Measurements from ENCODE around the gene DPT. TPM values are rescaled to one million over a fixed set of nuclear protein-coding genes. Genes with fewer than 3 reads are reported as not detected.

The DPT gene
- total and polyA plus RNA-seq, 2 donors (not counting 3 experiments of a cell fraction or from before 2014, with no cell fraction given): not detected

DNA sequence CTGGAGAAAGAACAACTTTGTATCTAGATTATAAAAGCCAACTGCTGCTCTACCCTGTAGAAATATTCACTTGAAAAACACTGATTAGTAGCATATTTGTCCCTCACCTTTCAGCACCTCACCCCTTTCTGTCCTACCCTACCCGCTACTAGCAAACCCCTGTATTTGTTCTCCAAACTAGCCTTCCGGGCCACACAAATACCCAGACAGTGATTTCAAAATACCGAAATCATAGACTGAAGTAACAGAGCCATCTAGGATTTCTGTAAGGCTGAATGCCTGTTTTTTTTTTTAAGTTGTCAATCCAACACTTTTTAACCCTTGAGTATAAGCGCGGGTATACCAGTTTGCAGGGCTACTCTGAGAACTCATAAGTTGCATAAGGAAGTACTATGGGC is 398 bp upstream of the DPT start:
- intact Hi-C loops (cut with micrococcal nuclease) (no loop called here), dilution Hi-C loops (cut with MboI; ENCODE audit: extremely low pct_ligation_motif_present, low sequenced_read_pairs) (no loop called here)
- Histone ChIP-seq H3K4me1 (ENCODE audit: control insufficient read depth, extremely low read depth, insufficient read depth, low read length) (no peaks in the 10 kb centered on the region), H3K79me2 (ENCODE audit: control insufficient read depth, insufficient read depth, low read length) (no peaks in the 10 kb centered on the region), H4K20me1 (replicated peaks; ENCODE audit: control insufficient read depth, extremely low read depth, insufficient read depth, low read length) (no peaks in the 10 kb centered on the region), H3K9ac (replicated peaks; ENCODE audit: extremely low read depth, insufficient read depth, low read length) (no peak overlapping the region), H3K27ac (ENCODE audit: insufficient read depth, low read depth, low read length) (no peak overlapping the region), H3K9me1 (replicated peaks; ENCODE audit: control insufficient read depth, extremely low read depth, insufficient read depth, low read length) (no peaks in the 10 kb centered on the region), H3K4me3 (replicated peaks in 1 of 3; ENCODE audit: insufficient read depth in 1 of 3, low read depth in 1 of 3, low read length in 3 of 3) (no peak overlapping the region), H3K9me3 (replicated peaks; ENCODE audit: control insufficient read depth, insufficient read depth, low read length) (no peaks in the 10 kb centered on the region), H3K36me3 (ENCODE audit: control insufficient read depth in 2 of 2, extremely low read depth in 1 of 2, insufficient read depth in 2 of 2, low read length in 2 of 2) (no peaks in the 10 kb centered on the region), H3K27me3 (ENCODE audit: control insufficient read depth in 2 of 2, insufficient read depth in 2 of 2, low read length in 2 of 2) (no peaks in the 10 kb centered on the region), H2AFZ (ENCODE audit: low read depth, low read length) (no peak overlapping the region), H3K4me2 (ENCODE audit: insufficient read depth, low read length) (no peak overlapping the region)
- FAIRE-seq (no peak), DNase-seq (ENCODE audit: low read depth, low spot score) (no peak)
- TF ChIP-seq FOS (IDR thresholded peaks at IDR 0.05; ENCODE audit: borderline replicate concordance, insufficient read depth, low read length): no peak
- TF ChIP-seq, protein P1, sequence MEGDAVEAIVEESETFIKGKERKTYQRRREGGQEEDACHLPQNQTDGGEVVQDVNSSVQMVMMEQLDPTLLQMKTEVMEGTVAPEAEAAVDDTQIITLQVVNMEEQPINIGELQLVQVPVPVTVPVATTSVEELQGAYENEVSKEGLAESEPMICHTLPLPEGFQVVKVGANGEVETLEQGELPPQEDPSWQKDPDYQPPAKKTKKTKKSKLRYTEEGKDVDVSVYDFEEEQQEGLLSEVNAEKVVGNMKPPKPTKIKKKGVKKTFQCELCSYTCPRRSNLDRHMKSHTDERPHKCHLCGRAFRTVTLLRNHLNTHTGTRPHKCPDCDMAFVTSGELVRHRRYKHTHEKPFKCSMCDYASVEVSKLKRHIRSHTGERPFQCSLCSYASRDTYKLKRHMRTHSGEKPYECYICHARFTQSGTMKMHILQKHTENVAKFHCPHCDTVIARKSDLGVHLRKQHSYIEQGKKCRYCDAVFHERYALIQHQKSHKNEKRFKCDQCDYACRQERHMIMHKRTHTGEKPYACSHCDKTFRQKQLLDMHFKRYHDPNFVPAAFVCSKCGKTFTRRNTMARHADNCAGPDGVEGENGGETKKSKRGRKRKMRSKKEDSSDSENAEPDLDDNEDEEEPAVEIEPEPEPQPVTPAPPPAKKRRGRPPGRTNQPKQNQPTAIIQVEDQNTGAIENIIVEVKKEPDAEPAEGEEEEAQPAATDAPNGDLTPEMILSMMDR (IDR thresholded peaks at IDR 0.05; ENCODE audit: extremely low read depth in 1 of 2, insufficient read depth in 1 of 2, low read depth in 1 of 2, low read length in 2 of 2): no peak
- TF ChIP-seq POLR2A (IDR thresholded peaks at IDR 0.05; ENCODE audit: low read depth, low read length): no peak
- TF ChIP-seq, protein P2, sequence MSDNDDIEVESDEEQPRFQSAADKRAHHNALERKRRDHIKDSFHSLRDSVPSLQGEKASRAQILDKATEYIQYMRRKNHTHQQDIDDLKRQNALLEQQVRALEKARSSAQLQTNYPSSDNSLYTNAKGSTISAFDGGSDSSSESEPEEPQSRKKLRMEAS (IDR thresholded peaks at IDR 0.05; ENCODE audit: insufficient read depth, insufficient read length): no peak
- TF ChIP-seq MYC (IDR thresholded peaks at IDR 0.05; ENCODE audit: low read depth, low read length): no peak
- TF ChIP-seq GATA2 (IDR thresholded peaks at IDR 0.05; ENCODE audit: insufficient read depth, insufficient read length, low read depth, low read length): no peak
- POLR2A ChIA-PET: no interaction called here
- CTCF ChIA-PET: interaction anchor here (1.9 kb wide), 1 partner anchor 619 kb away, joined by 4 read pairs; no protein-coding TSS in a partner anchor
- no TSS peak for BruUV-seq (replicated peaks)

DNA sequence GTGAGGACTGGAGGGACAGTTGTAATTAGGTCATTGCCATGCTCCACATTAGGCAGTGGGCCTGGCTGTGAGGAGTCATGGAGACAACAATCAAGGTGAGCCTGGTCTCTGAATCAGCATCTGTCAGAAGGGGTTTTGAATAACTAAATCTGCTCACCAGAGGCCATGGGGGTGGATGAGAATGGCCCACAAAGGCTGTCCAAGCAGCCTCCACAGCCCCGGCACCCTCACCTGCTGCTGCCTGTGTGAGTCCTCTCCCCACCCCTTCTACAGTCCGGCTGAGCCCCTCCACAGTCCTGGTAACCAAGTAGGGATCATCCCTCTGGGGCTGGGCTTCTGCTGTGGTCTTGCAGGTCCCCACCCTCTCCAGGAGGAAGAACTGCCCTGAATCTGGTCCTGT is 2.3 kb downstream of the DPT start:
- ChIA-PET POLR2A (no interaction called here), CTCF (interaction anchor here (1.0 kb wide), 1 partner anchor 622 kb away, joined by 3 read pairs; no protein-coding TSS in a partner anchor)
- Histone ChIP-seq H3K4me3 (replicated peaks in 1 of 3; ENCODE audit: insufficient read depth in 1 of 3, low read depth in 1 of 3, low read length in 3 of 3) (no peak overlapping the region), H4K20me1 (replicated peaks; ENCODE audit: control insufficient read depth, extremely low read depth, insufficient read depth, low read length) (no peaks in the 10 kb centered on the region), H3K27ac (ENCODE audit: insufficient read depth, low read depth, low read length) (no peak overlapping the region), H3K4me2 (ENCODE audit: insufficient read depth, low read length) (no peak overlapping the region), H3K36me3 (ENCODE audit: control insufficient read depth in 2 of 2, extremely low read depth in 1 of 2, insufficient read depth in 2 of 2, low read length in 2 of 2) (no peaks in the 10 kb centered on the region), H3K9me3 (replicated peaks; ENCODE audit: control insufficient read depth, insufficient read depth, low read length) (no peaks in the 10 kb centered on the region), H3K79me2 (ENCODE audit: control insufficient read depth, insufficient read depth, low read length) (no peaks in the 10 kb centered on the region), H3K27me3 (ENCODE audit: control insufficient read depth in 2 of 2, insufficient read depth in 2 of 2, low read length in 2 of 2) (no peaks in the 10 kb centered on the region), H3K9ac (replicated peaks; ENCODE audit: extremely low read depth, insufficient read depth, low read length) (no peak overlapping the region), H2AFZ (ENCODE audit: low read depth, low read length) (no peak overlapping the region), H3K4me1 (ENCODE audit: control insufficient read depth, extremely low read depth, insufficient read depth, low read length) (no peaks in the 10 kb centered on the region), H3K9me1 (replicated peaks; ENCODE audit: control insufficient read depth, extremely low read depth, insufficient read depth, low read length) (no peaks in the 10 kb centered on the region)
- BruUV-seq (replicated peaks): no TSS peak
- DNase-seq (ENCODE audit: low read depth, low spot score) (no peak), FAIRE-seq (no peak)
- dilution Hi-C loops (cut with MboI; ENCODE audit: extremely low pct_ligation_motif_present, low sequenced_read_pairs) (no loop called here), intact Hi-C loops (cut with micrococcal nuclease) (no loop called here)
- TF ChIP-seq, protein P1 (IDR thresholded peaks at IDR 0.05; ENCODE audit: extremely low read depth in 1 of 2, insufficient read depth in 1 of 2, low read depth in 1 of 2, low read length in 2 of 2): no peak
- TF ChIP-seq EZH2 (IDR thresholded peaks at IDR 0.05; ENCODE audit: borderline replicate concordance, low read depth, low read length, severe bottlenecking) (no peak), JUN (IDR thresholded peaks at IDR 0.05; ENCODE audit: borderline replicate concordance, insufficient read depth, insufficient read length, low read depth) (no peak), POLR2AphosphoS5 (IDR thresholded peaks at IDR 0.05; ENCODE audit: insufficient read depth, low read depth, low read length) (no peak), POLR2A (IDR thresholded peaks at IDR 0.05; ENCODE audit: low read depth, low read length) (no peak), FOS (IDR thresholded peaks at IDR 0.05; ENCODE audit: borderline replicate concordance, insufficient read depth, low read length) (no peak), MYC (IDR thresholded peaks at IDR 0.05; ENCODE audit: low read depth, low read length) (no peak), GATA2 (IDR thresholded peaks at IDR 0.05; ENCODE audit: insufficient read depth, insufficient read length, low read depth, low read length) (no peak)
- TF ChIP-seq, protein P2 (IDR thresholded peaks at IDR 0.05; ENCODE audit: insufficient read depth, insufficient read length): no peak
